ELR (cell line): ENCODE data around the gene ADM2.

ENCODE experiments used
- DNase-seq: peaks from one replicate; pipeline ENCODE4 v3.0.0-alpha.2; 2015; ENCODE audit warnings: low read depth

The ADM2 gene

GRCh38 chr22:50467773-50468440 is 13.4 kb upstream of the ADM2 start:
- no peak for DNase-seq

DNA sequence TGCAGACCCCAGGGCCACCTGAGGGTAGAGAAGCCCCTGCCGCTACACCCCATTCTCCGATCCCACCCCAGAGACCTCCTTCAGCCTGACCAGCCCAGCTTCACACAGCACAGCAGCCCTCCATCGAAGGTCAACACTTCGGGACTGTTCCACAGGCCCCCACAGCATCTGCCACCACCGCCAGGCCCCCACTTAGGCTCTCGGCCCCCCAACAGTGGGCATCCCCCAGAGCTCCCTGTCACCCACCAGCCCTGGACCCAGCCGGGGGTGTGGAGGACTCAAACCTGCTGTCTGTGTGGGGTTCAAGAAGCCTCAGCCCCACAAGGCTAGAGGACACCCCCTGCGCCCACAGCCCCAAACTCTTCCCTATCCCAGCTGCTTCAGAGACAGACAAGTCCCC is 12.7 kb upstream of the ADM2 start:
- no peak for DNase-seq

GRCh38 chr22:50469377-50470305 is 11.7 kb upstream of the ADM2 start:
- peak; percentile 72 for DNase-seq

DNA sequence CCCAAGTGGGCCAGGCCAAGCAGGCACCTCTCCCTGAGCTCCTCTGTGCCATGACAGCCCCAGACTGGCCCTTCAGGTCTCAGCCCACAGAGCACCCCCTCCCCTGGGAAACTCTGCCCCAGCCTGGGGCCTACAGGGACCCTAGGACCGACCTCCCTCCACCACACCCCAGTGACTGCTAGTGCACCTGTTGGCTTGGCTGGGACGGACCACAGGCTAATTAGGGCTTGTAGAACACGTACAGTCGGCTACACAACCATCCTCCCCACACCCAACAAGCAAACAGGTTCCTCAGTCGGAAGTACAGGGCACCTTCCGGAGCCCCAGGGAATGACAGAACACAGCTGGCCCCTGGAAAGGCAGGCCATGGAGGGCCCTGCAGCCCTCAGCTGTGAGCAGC is 10.9 kb upstream of the ADM2 start:
- no peak for DNase-seq

DNA sequence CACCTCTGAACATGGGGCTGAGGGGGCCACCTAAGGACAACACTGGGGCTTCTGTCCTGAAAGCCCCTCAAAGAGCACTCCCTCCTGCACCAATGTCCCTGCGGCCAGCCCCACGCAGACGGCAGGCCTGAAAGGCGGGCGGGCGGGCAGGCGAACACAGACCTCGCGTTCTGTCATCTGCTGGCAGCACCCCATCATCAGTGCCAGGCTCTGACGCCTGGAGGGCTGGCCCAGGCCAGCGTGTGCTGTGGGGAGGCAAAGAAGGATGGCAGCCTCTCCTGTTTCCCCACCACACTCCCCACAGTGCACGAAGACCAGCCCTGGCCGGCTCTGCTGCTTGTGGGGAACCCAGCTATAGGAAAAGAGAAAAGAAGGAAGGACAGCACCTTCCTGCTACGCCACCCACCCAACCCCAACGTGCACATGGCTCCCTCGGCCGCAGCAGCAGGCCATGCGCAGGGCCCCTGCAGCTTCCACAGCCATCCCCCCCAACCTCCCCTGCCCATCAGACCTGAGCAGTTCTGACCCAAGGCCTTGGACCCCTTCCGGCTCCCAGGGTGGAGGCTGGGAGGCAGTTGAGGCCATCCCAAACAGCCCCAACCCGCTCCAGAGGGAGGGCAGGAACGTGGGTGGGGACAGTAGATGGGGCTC is 10.0 kb upstream of the ADM2 start:
- no peak for DNase-seq

GRCh38 chr22:50471962-50472361 is 9.4 kb upstream of the ADM2 start:
- DNase-seq: no peak

- peak; percentile 41 for DNase-seq
Observed at GRCh38 chr22:50473088-50473487, 8.3 kb upstream of the ADM2 start.

- peak; percentile 61 for DNase-seq
Observed at GRCh38 chr22:50473855-50474671, 7.3 kb upstream of the ADM2 start.

DNA sequence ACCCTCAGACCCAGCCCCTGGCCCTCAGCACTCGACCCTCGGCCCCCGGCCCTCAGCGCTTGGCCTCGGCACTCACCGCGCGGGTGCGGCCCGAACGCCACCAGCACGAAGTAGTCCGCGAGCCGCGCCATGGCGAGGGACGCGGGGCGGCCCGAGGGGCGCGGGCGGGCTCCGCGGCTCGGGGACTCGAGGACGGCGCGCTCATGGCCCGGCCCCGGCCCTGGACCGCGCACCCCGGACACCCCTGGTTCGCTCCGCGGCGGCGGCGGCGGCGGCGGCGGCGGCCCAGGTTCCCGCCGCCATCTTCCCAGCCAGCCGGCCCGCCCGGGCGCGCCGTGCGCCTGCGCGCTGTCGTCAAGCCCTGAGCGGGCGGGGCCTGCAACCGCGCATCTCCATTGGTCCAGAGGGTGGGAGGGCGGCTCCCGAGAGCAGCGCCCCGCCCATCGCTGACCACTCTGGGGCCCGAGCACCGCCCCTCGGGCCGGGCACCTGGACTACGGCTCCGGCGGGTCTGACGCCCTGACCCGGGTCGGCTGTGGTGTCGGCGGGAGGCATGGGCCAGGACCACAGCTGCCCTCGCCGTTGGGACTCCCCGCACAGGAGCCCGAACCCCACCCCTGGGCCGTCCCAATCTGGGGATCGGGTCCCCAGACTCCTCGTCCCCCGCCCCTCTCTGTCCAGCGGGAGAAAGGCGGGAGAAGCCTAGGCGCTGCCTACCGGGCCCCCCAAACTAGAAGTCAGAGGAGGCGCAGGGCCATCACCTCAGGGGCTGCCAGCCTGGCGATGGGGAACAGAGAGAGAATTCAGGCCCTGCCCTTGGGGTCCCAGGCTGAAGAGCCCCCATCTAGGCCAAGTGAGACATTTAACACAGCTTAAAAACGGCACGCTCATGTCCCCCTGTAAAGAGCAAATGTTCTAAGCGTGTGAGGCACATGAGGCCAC is 6.4 kb upstream of the ADM2 start, which contains the start of gene SBF1:
Gene SBF1, minus strand, starts transcription at position 326 of the 942 bp plus-strand sequence. Its CDS starts 195 bp downstream, at position 131.
- DNase-seq: peak; percentile 94

DNA sequence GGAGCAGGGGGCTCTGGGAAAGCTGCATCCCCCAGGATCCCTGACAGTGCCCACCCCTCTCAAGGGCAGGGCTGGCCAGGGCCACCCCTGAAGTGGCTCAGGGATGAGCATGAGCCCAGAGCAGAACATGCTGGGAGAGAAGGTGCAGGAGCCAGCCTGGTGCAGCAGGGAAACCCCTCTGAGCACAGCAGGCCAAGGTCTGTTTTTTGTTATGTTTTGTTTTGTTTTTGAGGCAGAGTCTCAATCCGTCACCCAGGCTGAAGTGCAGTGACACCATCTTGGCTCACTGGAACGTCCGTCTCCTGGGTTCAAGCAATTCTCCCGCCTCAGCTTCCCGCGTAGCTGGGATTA is 5.7 kb upstream of the ADM2 start:
- no peak for DNase-seq

DNA sequence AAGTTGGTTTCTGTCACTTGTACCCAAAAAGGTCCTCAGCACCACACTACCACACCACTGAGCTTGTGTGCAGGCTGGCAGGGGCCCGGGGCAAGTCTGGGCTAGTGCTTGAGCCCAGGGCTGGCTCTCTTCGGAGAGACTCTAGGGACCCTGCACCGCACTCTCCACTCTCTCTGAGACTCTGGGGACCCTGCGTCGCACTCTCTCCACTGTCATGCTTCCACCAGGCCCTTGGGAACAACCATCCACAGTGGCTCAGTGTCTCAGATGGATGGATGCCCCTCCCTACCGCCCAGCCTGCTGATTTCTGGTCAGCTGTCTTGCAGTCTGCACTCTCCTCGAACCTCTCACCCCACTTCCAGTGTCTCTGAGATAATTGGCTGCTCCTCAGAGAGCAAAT is 4.5 kb upstream of the ADM2 start:
- no peak for DNase-seq

- DNase-seq: no peak
Observed at GRCh38 chr22:50477923-50478322, 3.4 kb upstream of the ADM2 start.

DNA sequence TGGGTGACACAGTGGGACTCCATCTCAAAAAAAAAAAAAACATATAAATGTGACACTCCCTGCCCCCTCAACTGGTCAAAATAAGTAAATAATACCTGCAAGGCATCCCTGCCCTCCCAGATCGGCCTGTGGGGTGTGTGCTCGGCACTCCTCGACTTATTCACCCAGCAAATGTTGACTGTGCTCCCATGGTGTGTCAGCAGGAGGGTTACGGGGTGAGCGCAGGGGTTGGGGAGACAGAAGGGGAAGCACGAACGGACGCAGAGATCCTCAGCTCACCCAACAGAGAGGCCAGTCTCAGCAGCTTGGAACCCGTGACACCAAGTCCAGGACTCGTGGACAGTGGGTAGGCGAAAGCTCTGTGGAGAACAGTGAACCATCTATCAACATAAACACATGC is 1.6 kb upstream of the ADM2 start:
- no peak for DNase-seq

DNA sequence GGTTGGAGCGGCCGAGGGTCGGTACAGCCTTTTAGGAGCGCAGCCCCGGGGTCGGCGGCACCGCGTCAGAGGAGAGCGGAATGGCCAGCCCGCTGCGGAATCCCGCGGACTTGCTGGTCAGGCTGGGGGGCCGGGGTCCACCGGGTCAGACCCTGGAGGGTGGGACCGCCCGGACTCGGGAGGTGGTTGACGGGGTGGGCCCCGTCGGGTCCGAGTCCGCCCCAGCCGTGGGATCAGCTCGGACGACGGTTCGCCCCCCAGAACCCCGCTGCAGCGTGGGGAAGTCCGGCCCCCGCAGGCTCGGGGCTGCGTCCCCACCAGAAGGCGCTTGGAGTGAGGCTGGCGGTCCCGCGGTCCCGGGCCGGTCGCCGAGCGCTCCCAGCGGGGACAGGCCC is 301 bp upstream of the ADM2 start:
- no peak for DNase-seq

DNA sequence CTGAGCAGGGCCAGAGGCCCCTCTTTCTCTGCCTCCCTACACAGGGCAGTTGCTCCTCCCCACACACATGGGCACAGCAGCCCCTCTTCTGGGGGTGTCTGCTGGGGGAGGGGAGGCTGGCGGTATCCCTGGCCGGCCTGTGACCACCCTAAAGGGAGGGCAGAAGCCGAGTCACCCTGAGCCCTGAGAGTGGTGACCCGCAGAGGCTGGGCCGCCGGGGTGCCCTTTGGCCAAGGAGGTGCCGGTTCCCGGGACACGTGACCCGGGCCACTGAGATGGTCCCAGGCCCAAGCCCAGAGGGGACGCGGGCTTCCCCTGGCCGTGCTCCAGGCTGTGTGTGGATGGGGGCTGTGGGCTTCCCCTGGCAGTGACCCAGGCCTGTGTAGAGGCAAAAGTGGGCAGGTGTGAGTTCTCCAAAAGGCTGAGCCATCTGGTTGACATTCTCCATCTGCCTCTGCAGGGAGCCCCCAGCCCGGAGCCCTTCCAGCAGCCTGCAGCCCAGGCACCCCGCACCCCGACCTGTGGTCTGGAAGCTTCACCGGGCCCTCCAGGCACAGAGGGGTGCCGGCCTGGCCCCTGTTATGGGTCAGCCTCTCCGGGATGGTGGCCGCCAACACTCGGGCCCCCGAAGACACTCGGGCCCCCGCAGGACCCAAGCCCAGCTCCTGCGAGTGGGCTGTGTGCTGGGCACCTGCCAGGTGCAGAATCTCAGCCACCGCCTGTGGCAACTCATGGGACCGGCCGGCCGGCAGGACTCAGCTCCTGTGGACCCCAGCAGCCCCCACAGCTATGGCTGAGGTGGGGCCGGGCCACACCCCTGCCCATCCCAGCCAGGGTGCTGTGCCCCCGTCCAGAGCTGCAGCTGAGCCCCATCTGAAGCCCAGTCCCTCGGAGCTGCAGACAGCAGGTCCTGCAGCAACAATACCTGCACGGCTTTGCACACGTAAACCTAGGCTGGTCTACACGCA is 1.0 kb downstream of the ADM2 start:
- no peak for DNase-seq

DNA sequence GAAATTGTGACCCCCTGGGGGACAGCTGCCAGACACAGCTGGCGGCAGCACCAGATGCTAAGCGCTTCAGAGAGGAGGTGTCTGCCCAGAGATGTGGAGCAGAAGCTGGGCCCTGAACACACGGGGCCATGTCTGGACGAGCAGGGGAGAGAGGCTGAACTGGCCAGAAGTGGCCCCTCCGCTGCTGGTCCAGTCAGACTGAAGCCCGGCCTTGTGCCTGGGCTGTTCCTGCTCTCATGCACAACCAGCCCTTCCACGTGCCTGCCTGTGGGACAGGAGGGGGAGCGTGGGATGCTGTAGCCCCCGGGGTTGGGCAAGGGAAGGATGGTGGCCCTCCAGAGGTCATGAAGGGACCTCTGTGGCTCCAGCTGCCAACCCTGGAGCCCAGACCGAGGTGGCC is 1.8 kb downstream of the ADM2 start:
- no peak for DNase-seq

DNA sequence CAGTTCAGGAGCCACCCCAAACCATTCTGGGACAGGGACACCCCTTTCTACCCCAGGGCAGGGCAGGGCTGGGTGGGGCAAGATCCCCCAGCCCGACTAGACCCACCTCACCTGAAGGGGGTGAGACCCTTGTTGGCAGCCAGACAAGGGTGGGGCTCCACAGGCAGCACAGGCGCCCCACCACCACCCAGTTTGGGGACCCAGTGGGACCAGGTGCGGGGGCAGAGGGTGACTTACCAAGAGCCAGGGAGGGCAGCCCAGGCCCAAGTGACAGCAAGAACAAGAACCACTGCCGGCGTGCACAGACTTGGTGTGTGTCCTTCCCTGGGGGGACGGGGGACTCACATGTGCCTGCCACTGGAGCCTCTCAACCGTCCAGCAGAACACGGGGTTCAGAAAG is 2.2 kb downstream of the ADM2 start:
- no peak for DNase-seq

- no peak for DNase-seq
Observed at GRCh38 chr22:50483977-50484853, 2.9 kb downstream of the ADM2 start.
